ENCODE measurements around the gene PGPEP1. TPM values are rescaled to one million over a fixed set of nuclear protein-coding genes. Genes with fewer than 3 reads are reported as not detected.

The PGPEP1 gene
- total and polyA plus RNA-seq, 4 donors: 16.2 to 33.5 (median 24.9) TPM

GRCh38 chr19:18412610-18413239 lies 72.3 kb downstream of the PGPEP1 start:
- no peak for DNase-seq (ENCODE audit: low read depth in 4 of 6, low spot score in 6 of 6)
- no peak overlapping the region for H3K27ac ChIP-seq (ENCODE audit: low read depth, low read length)
- H3K4me3 ChIP-seq (ENCODE audit: low read depth, low read length): no peak overlapping the region
- H3K4me1 ChIP-seq (ENCODE audit: control insufficient read depth, insufficient read depth, low read length): peaks cover 40% of the 10 kb centered on the region
- WGBS (ENCODE audit: insufficient coverage): 87% methylated on average over 10 of the region's 16 CpGs
- no peaks in the 10 kb centered on the region for H3K9me3 ChIP-seq (ENCODE audit: control insufficient read depth, insufficient read depth, low read length)
- no peaks in the 10 kb centered on the region for H3K36me3 ChIP-seq (ENCODE audit: control insufficient read depth, insufficient read depth, low read length)
- H3K27me3 ChIP-seq (ENCODE audit: control insufficient read depth, insufficient read depth, low read length): no peaks in the 10 kb centered on the region

- Histone ChIP-seq H3K27ac (ENCODE audit: low read depth, low read length) (peak overlapping the region; percentile 98), H3K9me3 (ENCODE audit: control insufficient read depth, insufficient read depth, low read length) (no peaks in the 10 kb centered on the region), H3K4me1 (ENCODE audit: control insufficient read depth, insufficient read depth, low read length) (peaks cover 54% of the 10 kb centered on the region), H3K36me3 (ENCODE audit: control insufficient read depth, insufficient read depth, low read length) (no peaks in the 10 kb centered on the region), H3K27me3 (ENCODE audit: control insufficient read depth, insufficient read depth, low read length) (no peaks in the 10 kb centered on the region), H3K4me3 (ENCODE audit: low read depth, low read length) (peak overlapping the region; percentile 28)
- WGBS (ENCODE audit: insufficient coverage): 34% methylated on average over 9 of the region's 11 CpGs
- peak in 1 of 6 donors; percentile 29 for DNase-seq (ENCODE audit: low read depth in 4 of 6, low spot score in 6 of 6)
Observed at GRCh38 chr19:18414504-18415177, 74.2 kb downstream of the PGPEP1 start.

- Histone ChIP-seq H3K4me3 (ENCODE audit: low read depth, low read length) (peak overlapping the region; percentile 28), H3K9me3 (ENCODE audit: control insufficient read depth, insufficient read depth, low read length) (no peaks in the 10 kb centered on the region), H3K4me1 (ENCODE audit: control insufficient read depth, insufficient read depth, low read length) (peaks cover 59% of the 10 kb centered on the region), H3K27me3 (ENCODE audit: control insufficient read depth, insufficient read depth, low read length) (no peaks in the 10 kb centered on the region), H3K27ac (ENCODE audit: low read depth, low read length) (peak overlapping the region; percentile 98), H3K36me3 (ENCODE audit: control insufficient read depth, insufficient read depth, low read length) (no peaks in the 10 kb centered on the region)
- 27% methylated on average over 21 of the region's 25 CpGs for WGBS (ENCODE audit: insufficient coverage)
- peak in 1 of 6 donors; percentile 78 for DNase-seq (ENCODE audit: low read depth in 4 of 6, low spot score in 6 of 6)
Observed at GRCh38 chr19:18415178-18415867, 74.9 kb downstream of the PGPEP1 start.

- Histone ChIP-seq H3K27me3 (ENCODE audit: control insufficient read depth, insufficient read depth, low read length) (no peaks in the 10 kb centered on the region), H3K4me3 (ENCODE audit: low read depth, low read length) (peak overlapping the region; percentile 52), H3K27ac (ENCODE audit: low read depth, low read length) (peak overlapping the region; percentile 98), H3K4me1 (ENCODE audit: control insufficient read depth, insufficient read depth, low read length) (peaks cover 69% of the 10 kb centered on the region), H3K36me3 (ENCODE audit: control insufficient read depth, insufficient read depth, low read length) (peaks cover 4% of the 10 kb centered on the region), H3K9me3 (ENCODE audit: control insufficient read depth, insufficient read depth, low read length) (no peaks in the 10 kb centered on the region)
- DNase-seq (ENCODE audit: low read depth in 4 of 6, low spot score in 6 of 6): peak in 3 of 6 donors; percentile 78 to 95 (median 94)
- WGBS (ENCODE audit: insufficient coverage): 0% methylated on average over 44 of the region's 44 CpGs
Observed at GRCh38 chr19:18416778-18417249, 76.4 kb downstream of the PGPEP1 start.

GRCh38 chr19:18417250-18418028 lies 77.0 kb downstream of the PGPEP1 start:
- peak in 3 of 6 donors; percentile 59 to 88 (median 74) for DNase-seq (ENCODE audit: low read depth in 4 of 6, low spot score in 6 of 6)
- peak overlapping the region; percentile 98 for H3K27ac ChIP-seq (ENCODE audit: low read depth, low read length)
- WGBS (ENCODE audit: insufficient coverage): 0% methylated on average over 33 of the region's 53 CpGs
- peak overlapping the region; percentile 52 for H3K4me3 ChIP-seq (ENCODE audit: low read depth, low read length)
- H3K4me1 ChIP-seq (ENCODE audit: control insufficient read depth, insufficient read depth, low read length): peaks cover 74% of the 10 kb centered on the region
- peaks cover 9% of the 10 kb centered on the region for H3K36me3 ChIP-seq (ENCODE audit: control insufficient read depth, insufficient read depth, low read length)
- H3K27me3 ChIP-seq (ENCODE audit: control insufficient read depth, insufficient read depth, low read length): no peaks in the 10 kb centered on the region
- no peaks in the 10 kb centered on the region for H3K9me3 ChIP-seq (ENCODE audit: control insufficient read depth, insufficient read depth, low read length)

GRCh38 chr19:18418029-18418482 lies 77.7 kb downstream of the PGPEP1 start:
- 2% methylated on average over 22 of the region's 30 CpGs for WGBS (ENCODE audit: insufficient coverage)
- peak in 1 of 6 donors; percentile 44 for DNase-seq (ENCODE audit: low read depth in 4 of 6, low spot score in 6 of 6)
- Histone ChIP-seq H3K9me3 (ENCODE audit: control insufficient read depth, insufficient read depth, low read length) (no peaks in the 10 kb centered on the region), H3K27ac (ENCODE audit: low read depth, low read length) (peak overlapping the region; percentile 98), H3K4me1 (ENCODE audit: control insufficient read depth, insufficient read depth, low read length) (peaks cover 79% of the 10 kb centered on the region), H3K4me3 (ENCODE audit: low read depth, low read length) (peak overlapping the region; percentile 27), H3K27me3 (ENCODE audit: control insufficient read depth, insufficient read depth, low read length) (no peaks in the 10 kb centered on the region), H3K36me3 (ENCODE audit: control insufficient read depth, insufficient read depth, low read length) (peaks cover 15% of the 10 kb centered on the region)

- 14% methylated on average over 39 of the region's 39 CpGs for WGBS (ENCODE audit: insufficient coverage)
- H3K27ac ChIP-seq (ENCODE audit: low read depth, low read length): peak overlapping the region; percentile 98
- H3K27me3 ChIP-seq (ENCODE audit: control insufficient read depth, insufficient read depth, low read length): no peaks in the 10 kb centered on the region
- peaks cover 21% of the 10 kb centered on the region for H3K36me3 ChIP-seq (ENCODE audit: control insufficient read depth, insufficient read depth, low read length)
- peaks cover 85% of the 10 kb centered on the region for H3K4me1 ChIP-seq (ENCODE audit: control insufficient read depth, insufficient read depth, low read length)
- H3K9me3 ChIP-seq (ENCODE audit: control insufficient read depth, insufficient read depth, low read length): no peaks in the 10 kb centered on the region
- H3K4me3 ChIP-seq (ENCODE audit: low read depth, low read length): peak overlapping the region; percentile 45
- DNase-seq (ENCODE audit: low read depth in 4 of 6, low spot score in 6 of 6): no peak
Observed at GRCh38 chr19:18418483-18419194, 78.2 kb downstream of the PGPEP1 start.

GRCh38 chr19:18419195-18419698 lies 78.8 kb downstream of the PGPEP1 start, which contains the start of gene SSBP4:
Gene SSBP4 (plus strand): TSS chr19:18419398. CDS start chr19:18419649, 251 bp downstream.
- no peaks in the 10 kb centered on the region for H3K9me3 ChIP-seq (ENCODE audit: control insufficient read depth, insufficient read depth, low read length)
- peak within 1 kb of the TSS; percentile 98 for H3K27ac ChIP-seq (ENCODE audit: low read depth, low read length)
- WGBS (ENCODE audit: insufficient coverage): under 1% methylated on average over 80 of the region's 80 CpGs
- no peaks in the 10 kb centered on the region for H3K27me3 ChIP-seq (ENCODE audit: control insufficient read depth, insufficient read depth, low read length)
- DNase-seq (ENCODE audit: low read depth in 4 of 6, low spot score in 6 of 6): peak in 3 of 6 donors; percentile 66 to 95 (median 91)
- H3K4me1 ChIP-seq (ENCODE audit: control insufficient read depth, insufficient read depth, low read length): peaks cover 89% of the 10 kb centered on the region
- peak within 1 kb of the TSS; percentile 71 for H3K4me3 ChIP-seq (ENCODE audit: low read depth, low read length)
- peaks cover 26% of the 10 kb centered on the region for H3K36me3 ChIP-seq (ENCODE audit: control insufficient read depth, insufficient read depth, low read length)
